Right lobe of liver (tissue), 4 donors: ENCODE measurements around the gene ZDHHC13.

Source experiments
- POLR2A ChIP-seq: fragments of 450-650 bp; IDR thresholded peaks from one replicate; pipeline ENCODE4 v1.6.1; 2017; ENCODE audit warnings: antibody characterized with exemption, mild to moderate bottlenecking
- TF ChIP-seq, protein P1 (sequence below), 4 donors: fragments of 200-600 bp in 3 of 4; fragments of 450-650 bp in 1 of 4; IDR thresholded peaks; one replicate each; pipeline versions ENCODE4 v1.5.1 to v1.8.0; 2016 to 2022; ENCODE audit warnings: antibody characterized with exemption in 4 of 4, mild to moderate bottlenecking in 2 of 4
- donor health status: DM: no; HTN: no; CAD: no.
- donor health status: DM: no; HTN: no; CAD: no.
- donor health status: DM: no; HTN: yes; CAD: no.

- TF ChIP-seq, protein P1, sequence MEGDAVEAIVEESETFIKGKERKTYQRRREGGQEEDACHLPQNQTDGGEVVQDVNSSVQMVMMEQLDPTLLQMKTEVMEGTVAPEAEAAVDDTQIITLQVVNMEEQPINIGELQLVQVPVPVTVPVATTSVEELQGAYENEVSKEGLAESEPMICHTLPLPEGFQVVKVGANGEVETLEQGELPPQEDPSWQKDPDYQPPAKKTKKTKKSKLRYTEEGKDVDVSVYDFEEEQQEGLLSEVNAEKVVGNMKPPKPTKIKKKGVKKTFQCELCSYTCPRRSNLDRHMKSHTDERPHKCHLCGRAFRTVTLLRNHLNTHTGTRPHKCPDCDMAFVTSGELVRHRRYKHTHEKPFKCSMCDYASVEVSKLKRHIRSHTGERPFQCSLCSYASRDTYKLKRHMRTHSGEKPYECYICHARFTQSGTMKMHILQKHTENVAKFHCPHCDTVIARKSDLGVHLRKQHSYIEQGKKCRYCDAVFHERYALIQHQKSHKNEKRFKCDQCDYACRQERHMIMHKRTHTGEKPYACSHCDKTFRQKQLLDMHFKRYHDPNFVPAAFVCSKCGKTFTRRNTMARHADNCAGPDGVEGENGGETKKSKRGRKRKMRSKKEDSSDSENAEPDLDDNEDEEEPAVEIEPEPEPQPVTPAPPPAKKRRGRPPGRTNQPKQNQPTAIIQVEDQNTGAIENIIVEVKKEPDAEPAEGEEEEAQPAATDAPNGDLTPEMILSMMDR (IDR thresholded peaks at IDR 0.05), result no peak
- TF ChIP-seq POLR2A, result no peak
These were observed 51.1 kb downstream of the ZDHHC13 start for GRCh38 chr11:19168090-19168489.
